ENCODE results near the gene CHST9.
"Not testable (repeated sequence)": the region's sequence is repeated elsewhere in the genome, so short reads cannot be mapped to it uniquely, and the experiment has no call there.

Gene CHST9

GRCh38 chr18:27185025-27185763, at the start of gene CHST9:
Gene CHST9 (minus strand): TSS chr18:27185308. CDS start chr18:27142809, 42,499 bp downstream.
- no peak for DNase-seq

- not testable (repeated sequence) for DNase-seq
These were observed 47.2 kb upstream of the CHST9 start for GRCh38 chr18:27232355-27232754.

- DNase-seq: not testable (repeated sequence)
These were observed 46.6 kb upstream of the CHST9 start for GRCh38 chr18:27231671-27232070.

- not testable (repeated sequence) for DNase-seq
These were observed 46.1 kb upstream of the CHST9 start for GRCh38 chr18:27231221-27231620.

- DNase-seq: no peak
These were observed 42.6 kb upstream of the CHST9 start for GRCh38 chr18:27227721-27228120.

GRCh38 chr18:27226556-27227075, 41.5 kb upstream of the CHST9 start:
- no peak for DNase-seq

GRCh38 chr18:27225947-27226481, 40.9 kb upstream of the CHST9 start:
- no peak for DNase-seq

- DNase-seq: no peak
These were observed 38.6 kb upstream of the CHST9 start for GRCh38 chr18:27223526-27224291.

- no peak for DNase-seq
These were observed 29.7 kb upstream of the CHST9 start for GRCh38 chr18:27214831-27215230.

- no peak for DNase-seq
These were observed 28.1 kb upstream of the CHST9 start for GRCh38 chr18:27213123-27213717.

- DNase-seq: no peak
These were observed 26.5 kb upstream of the CHST9 start for GRCh38 chr18:27211569-27211968.

- DNase-seq: no peak
These were observed 21.3 kb upstream of the CHST9 start for GRCh38 chr18:27206411-27206810.

GRCh38 chr18:27202741-27203140, 17.6 kb upstream of the CHST9 start:
- no peak for DNase-seq

GRCh38 chr18:27198036-27198435, 12.9 kb upstream of the CHST9 start:
- DNase-seq: no peak

- DNase-seq: no peak
These were observed 3.2 kb upstream of the CHST9 start for GRCh38 chr18:27188309-27188708.

- DNase-seq: no peak
These were observed 789 bp upstream of the CHST9 start for GRCh38 chr18:27185897-27186296.

GRCh38 chr18:27184115-27185024, 738 bp downstream of the CHST9 start:
- no peak for DNase-seq

- DNase-seq: no peak
These were observed 3.4 kb downstream of the CHST9 start for GRCh38 chr18:27181726-27182125.

- DNase-seq: no peak
These were observed 6.7 kb downstream of the CHST9 start for GRCh38 chr18:27178424-27178823.

- DNase-seq: no peak
These were observed 9.2 kb downstream of the CHST9 start for GRCh38 chr18:27175914-27176313.

GRCh38 chr18:27175245-27175644, 9.9 kb downstream of the CHST9 start:
- DNase-seq: no peak

- DNase-seq: no peak
These were observed 13.1 kb downstream of the CHST9 start for GRCh38 chr18:27171993-27172392.
